PC-3 (cell line): ENCODE measurements around the gene WDR93.

Experiments
- CTCF ChIP-seq: fragments of 300-600 bp; sonication (generic); conservative IDR thresholded peaks from 2 replicates; pipeline ENCODE4 v1.5.1; 2017; ENCODE audit warnings: antibody characterized with exemption, low read depth, mild to moderate bottlenecking, low read length
- EZH2 ChIP-seq: fragments of 300-600 bp; sonication (generic); IDR thresholded peaks from one replicate; pipeline ENCODE4 v1.6.1; 2017; ENCODE audit warnings: antibody characterized with exemption, mild to moderate bottlenecking, low read length; ENCODE audit not compliant: unreplicated experiment
- EZH2phosphoT487 ChIP-seq: fragments of 300-600 bp; sonication (generic); IDR thresholded peaks from 2 replicates; pipeline ENCODE4 v1.6.1; 2018; ENCODE audit warnings: mild to moderate bottlenecking, antibody characterized with exemption, low read length, borderline replicate concordance

DNA sequence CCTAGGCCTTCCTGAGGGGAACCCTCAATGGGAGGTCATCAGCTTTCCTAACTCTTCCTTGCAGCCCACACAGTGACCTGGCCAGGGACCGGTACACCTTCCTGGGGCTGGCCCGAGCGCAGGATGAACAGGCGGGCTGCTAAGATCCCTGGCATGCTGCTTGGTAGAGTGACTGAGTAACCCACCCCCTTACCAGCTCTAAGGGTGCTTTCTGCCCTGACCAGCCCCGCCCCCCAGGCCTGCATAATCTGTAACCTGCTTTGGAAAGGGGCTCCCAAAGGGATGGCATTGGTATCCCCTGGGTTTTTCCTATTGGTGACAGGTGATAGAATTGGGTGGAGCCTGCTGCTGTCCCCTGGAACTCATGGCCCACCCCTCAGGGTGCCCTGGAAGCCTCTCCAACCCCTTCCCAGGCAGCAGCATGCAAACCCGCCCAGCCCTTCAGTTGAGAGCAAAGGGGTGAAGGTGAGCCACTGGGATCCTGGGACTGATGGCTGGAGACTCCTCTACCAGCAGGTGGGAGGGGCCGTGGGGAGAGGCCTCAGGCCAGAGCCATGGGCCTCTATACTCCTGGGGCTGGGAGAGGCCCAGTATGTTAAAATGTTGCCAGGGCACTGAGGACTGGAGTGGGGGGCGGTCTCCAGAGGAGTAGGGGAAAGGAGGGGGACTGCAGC lies 24.3 kb upstream of the WDR93 start:
- TF ChIP-seq CTCF (no peak), EZH2 (no peak), EZH2phosphoT487 (no peak)
